A172 (cell line): ENCODE results near the gene LRRIQ4. TPM values are rescaled to one million over a fixed set of nuclear protein-coding genes. Genes with fewer than 3 reads are reported as not detected.

Experiments
- DNase-seq: peaks from one replicate; pipeline ENCODE4 v3.0.0-alpha.2; 2015; ENCODE audit warnings: low spot score
- total RNA-seq: library from RNA; depleted of rRNA; stranded (reverse); fragments of >200 nt; shearing (Covaris generic); gene quantifications from 2 replicates; pipeline ENCODE4 v1.2.3, GENCODE V29; 2014

LRRIQ4 gene
- total RNA-seq, 1 experiment from 2014 or later = not detected

DNA sequence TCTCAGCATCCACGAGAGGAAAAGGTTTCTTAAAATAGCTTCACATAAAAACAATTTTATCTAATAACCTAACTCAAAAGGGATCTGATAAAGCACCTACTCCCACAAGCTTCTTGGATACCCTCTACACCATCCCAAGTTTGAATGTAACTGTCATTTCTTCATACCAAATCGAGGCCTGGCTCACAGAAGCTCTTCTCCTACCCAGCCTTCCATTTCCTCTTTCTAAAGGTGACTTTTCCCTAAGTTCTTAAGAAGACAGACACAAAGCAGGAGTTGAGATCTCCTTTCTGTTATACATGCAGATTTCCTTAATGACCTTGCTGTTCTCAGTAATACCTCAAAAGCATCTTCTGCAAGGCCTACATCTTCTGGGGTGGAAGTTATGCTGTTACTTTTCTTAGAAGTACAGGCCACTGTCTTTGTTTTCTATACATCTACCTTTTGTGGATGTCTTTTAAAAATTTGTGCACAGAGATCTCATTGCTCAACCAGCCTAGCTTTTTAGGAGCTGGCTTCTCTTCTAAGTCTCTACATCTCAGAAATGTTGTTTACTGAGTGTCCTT is 3.4 kb upstream of the LRRIQ4 start:
- DNase-seq = no peak

GRCh38 chr3:169811631-169812331 is 889 bp upstream of the LRRIQ4 start:
- DNase-seq = no peak

DNA sequence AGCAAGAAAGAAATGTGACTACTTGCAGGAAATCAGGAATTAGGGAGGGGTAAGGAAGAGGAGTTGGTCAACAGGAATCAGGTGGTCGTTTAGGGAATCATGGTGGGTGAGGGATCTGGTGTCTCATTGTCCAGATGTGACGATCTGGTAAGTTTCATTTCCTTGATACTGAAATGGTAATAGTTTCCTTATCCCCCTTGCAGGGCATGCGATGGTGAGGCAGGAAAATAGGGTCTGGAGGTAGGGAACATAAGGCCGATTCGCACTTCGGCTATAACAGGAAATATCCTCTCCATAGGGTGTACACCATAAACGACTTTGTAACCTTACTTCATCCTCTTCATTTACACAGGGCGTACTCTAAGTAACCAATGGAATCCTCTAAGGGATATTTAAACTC is 608 bp downstream of the LRRIQ4 start:
- DNase-seq = no peak

- DNase-seq = no peak
These were observed 1.3 kb downstream of the LRRIQ4 start for GRCh38 chr3:169813757-169814517.

GRCh38 chr3:169815590-169816150 is 3.0 kb downstream of the LRRIQ4 start:
- DNase-seq = no peak

GRCh38 chr3:169818316-169818715 is 5.6 kb downstream of the LRRIQ4 start:
- no peak for DNase-seq

GRCh38 chr3:169822091-169822490 is 9.4 kb downstream of the LRRIQ4 start:
- DNase-seq = no peak

- no peak for DNase-seq
These were observed 9.9 kb downstream of the LRRIQ4 start for GRCh38 chr3:169822540-169822939.

GRCh38 chr3:169822983-169823382 is 10.3 kb downstream of the LRRIQ4 start:
- DNase-seq = no peak

GRCh38 chr3:169825316-169825715 is 12.6 kb downstream of the LRRIQ4 start:
- no peak for DNase-seq

DNA sequence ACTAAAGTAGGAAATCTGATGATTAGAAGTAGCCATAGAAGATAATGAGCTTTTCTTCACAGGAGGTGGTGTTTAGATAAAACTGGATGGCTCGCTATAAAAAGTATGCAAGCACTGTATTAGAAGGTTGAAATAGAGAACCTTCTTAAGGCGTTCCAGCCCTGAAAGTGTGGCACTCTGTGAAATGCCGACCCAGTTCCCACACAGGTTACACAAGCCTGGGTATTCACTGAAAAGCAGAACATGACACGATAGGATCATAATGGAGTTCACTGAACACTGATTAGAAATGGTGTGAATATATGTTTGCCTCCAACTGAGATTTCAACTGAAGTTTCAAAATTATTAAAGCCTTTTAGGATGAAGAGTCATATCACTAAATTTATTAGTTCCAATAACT is 15.0 kb downstream of the LRRIQ4 start:
- DNase-seq = no peak

- DNase-seq = no peak
These were observed 22.9 kb downstream of the LRRIQ4 start for GRCh38 chr3:169835533-169835932.

DNA sequence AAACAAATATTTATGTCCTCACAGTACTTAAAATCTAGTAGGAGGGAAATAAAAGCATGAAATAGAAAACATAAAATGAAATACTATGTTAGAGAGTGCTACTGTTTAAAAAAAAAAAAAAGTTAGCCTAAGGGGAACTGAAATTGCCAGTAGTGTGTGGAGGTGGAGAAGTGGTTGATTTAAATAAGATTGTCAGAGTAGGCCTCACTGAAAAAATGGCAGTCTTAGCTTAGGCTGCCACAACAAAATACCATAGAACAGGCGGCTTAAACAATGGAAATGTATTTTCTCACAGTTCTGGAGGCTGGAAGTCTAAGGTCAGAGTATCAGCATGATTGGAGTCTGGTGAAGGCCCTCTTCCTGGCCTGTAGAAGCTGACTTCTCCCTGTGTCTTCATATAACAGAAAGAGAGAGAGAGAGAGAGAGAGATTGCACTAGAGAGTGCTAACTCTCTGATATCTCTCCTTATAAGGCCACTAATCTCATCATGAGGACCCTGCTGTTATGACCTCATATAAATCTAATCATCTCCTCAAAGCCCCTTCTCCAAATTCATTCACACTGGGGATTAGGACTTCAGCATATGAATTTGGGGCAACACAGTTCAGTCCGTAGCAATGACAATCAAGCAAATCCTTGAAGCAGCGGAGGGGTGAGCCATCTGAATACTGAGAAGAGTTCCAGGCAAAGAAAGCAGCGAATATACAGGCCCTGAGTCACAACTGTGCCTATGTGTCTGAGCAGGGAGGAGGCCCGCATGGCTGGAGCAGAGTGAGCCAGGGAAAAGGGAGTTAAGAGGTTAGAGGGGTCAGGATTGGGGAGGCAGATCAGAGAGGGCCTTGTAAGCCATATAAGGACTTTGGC is 23.6 kb downstream of the LRRIQ4 start:
- no peak for DNase-seq

GRCh38 chr3:169836942-169837275 is 24.2 kb downstream of the LRRIQ4 start:
- no peak for DNase-seq

DNA sequence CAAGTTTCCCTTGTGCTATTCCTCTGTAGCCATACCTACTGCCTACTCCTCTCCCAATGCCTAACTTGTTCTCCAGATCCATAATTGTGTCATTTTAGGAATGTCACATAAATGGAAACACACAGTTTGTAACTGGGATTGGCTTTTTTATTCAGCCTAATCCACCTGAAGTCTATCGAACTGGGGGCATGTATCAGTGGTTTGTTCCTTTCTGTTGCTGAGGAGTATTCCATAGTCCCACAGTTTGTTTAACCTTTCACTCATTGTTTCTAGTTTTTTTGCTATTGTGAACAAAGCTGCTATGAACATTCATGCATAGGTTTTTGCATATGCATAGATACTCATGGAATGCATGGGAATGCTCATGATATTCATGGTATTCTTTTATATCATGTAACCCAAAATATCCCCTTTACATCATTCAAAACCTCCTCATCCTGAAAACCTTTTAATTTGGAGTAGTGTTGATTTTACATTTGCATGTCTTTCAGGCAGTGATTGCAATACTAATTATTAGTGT is 25.9 kb downstream of the LRRIQ4 start:
- no peak for DNase-seq

DNA sequence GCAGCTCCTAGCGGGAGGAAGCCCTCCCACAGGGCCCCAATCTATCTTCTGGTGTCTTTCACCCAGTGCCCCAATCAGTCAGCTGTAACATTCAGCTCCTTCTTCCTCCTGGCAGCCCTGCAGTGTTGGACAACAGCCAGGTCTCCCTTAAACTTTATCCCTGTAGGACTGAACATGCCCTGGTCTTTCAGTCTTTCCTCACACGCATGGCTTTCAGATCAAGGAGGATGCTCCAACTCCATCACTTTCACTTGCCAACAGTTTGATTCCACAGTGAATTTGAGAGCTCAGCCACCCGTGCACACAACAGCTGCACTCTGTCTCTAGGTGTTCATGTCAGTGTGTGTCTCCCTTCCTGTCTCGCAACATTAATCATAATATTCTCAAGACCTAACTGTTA is 28.5 kb downstream of the LRRIQ4 start:
- DNase-seq = no peak

DNA sequence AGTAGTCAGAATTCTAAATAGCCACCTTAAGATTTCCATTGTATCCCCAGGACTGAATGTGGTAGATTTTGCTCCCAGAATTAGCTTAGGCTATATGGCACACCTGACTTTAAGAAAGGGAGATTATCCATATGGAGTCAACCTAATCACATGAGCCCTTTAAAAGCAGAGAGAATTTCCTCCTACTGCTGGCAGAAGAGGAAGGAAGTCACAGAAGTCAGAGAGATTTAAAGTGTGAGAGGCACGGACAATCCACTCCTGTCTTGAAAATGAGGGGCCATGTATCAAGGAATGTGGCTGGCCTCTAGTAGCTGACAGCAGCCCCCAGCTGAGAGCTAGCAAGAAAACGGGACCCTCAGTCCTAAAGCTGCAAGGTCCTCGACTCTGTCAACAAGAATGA is 30.3 kb downstream of the LRRIQ4 start:
- no peak for DNase-seq

- peak; percentile 85 for DNase-seq
These were observed 34.0 kb downstream of the LRRIQ4 start for GRCh38 chr3:169846458-169847193.

- DNase-seq = no peak
These were observed 35.2 kb downstream of the LRRIQ4 start for GRCh38 chr3:169847896-169848295.

GRCh38 chr3:169848741-169849140 is 36.1 kb downstream of the LRRIQ4 start:
- no peak for DNase-seq

- DNase-seq = no peak
These were observed 37.9 kb downstream of the LRRIQ4 start for GRCh38 chr3:169850618-169851017.
